Stomach (tissue), 9 donors: Measurements from ENCODE around the gene OGFRL1. TPM values are rescaled to one million over a fixed set of nuclear protein-coding genes. Genes with fewer than 3 reads are reported as not detected.

ENCODE experiments used
- DNase-seq, 2 donors: peaks; one replicate each; pipeline versions ENCODE4 v3.0.0 to v3.0.0-alpha.2; 2013 to 2019
- H3K27ac ChIP-seq, 5 donors: fragments of 200-600 bp in 4 of 5; sonication (generic) in 4 of 5; one replicate each; pipeline ENCODE4 v1.5.1; 2013 to 2019; ENCODE audit warnings: mild to moderate bottlenecking in 1 of 5, moderate library complexity in 1 of 5
- H3K27me3 ChIP-seq, 3 donors: fragments of 200-600 bp; sonication (generic); one replicate each; pipeline ENCODE4 v1.5.1; 2017 to 2019; ENCODE audit warnings: mixed run types in 1 of 3
- H3K36me3 ChIP-seq, 4 donors: fragments of 200-600 bp; sonication (generic); 1 replicate in 3 of 4; 2 replicates in 1 of 4; pipeline ENCODE4 v1.5.1; 2016 to 2019
- H3K4me1 ChIP-seq, 4 donors: fragments of 200-600 bp; sonication (generic); one replicate each; pipeline ENCODE4 v1.5.1; 2016 to 2019
- H3K4me3 ChIP-seq, 4 donors: fragments of 200-600 bp; sonication (generic) in 3 of 4; one replicate each; pipeline ENCODE4 v1.5.1; 2016 to 2019; ENCODE audit warnings: mild to moderate bottlenecking in 1 of 4
- H3K9me3 ChIP-seq, 4 donors: fragments of 200-600 bp; sonication (generic); one replicate each; pipeline ENCODE4 v1.5.1; 2016 to 2019
- EP300 ChIP-seq: sonication (generic); formaldehyde crosslinking; IDR thresholded peaks from one replicate; pipeline ENCODE4 v1.6.1; 2017; ENCODE audit warnings: antibody characterized with exemption
- POLR2A ChIP-seq, 4 donors: fragments of 450-650 bp; IDR thresholded peaks; one replicate each; pipeline ENCODE4 v1.6.1; 2016; ENCODE audit warnings: antibody characterized with exemption in 4 of 4, control low read depth in 2 of 4, mild to moderate bottlenecking in 1 of 4, moderate library complexity in 1 of 4
- POLR2AphosphoS5 ChIP-seq, 3 donors: sonication (generic); formaldehyde crosslinking; IDR thresholded peaks; one replicate each; pipeline ENCODE4 v1.6.1; 2016; ENCODE audit warnings: antibody characterized with exemption in 3 of 3
- WGBS, 5 donors: extraction: QIAGEN DNeasy Blood & Tissue Kit in 3 of 5; methylation state at CpG; one replicate each; pipeline versions ENCODE4 v1.1.5 to v1.1.7; 2013 to 2018; 5-methylcytosine and 5-hydroxymethylcytosine counted together
- intact Hi-C: fragments of 100-400 bp; cut with DNase I; formaldehyde crosslinking; loops from one replicate; pipeline ENCODE4 v1.15.1; 2023; ENCODE audit warnings: low total_unique reads
- polyA plus RNA-seq, 3 donors: library from polyadenylated mRNA; stranded (reverse); fragments of 200-250 nt; gene quantifications; one replicate each; pipeline ENCODE4 v1.2.3, GENCODE V29; 2013
- total RNA-seq, 5 donors: library from RNA; depleted of rRNA; stranded (reverse); fragments of >200 nt; gene quantifications; one replicate each; pipeline versions ENCODE4 v1.1.0 to v1.2.3, GENCODE V29; 2014 to 2016
- TF ChIP-seq, protein P1 (sequence below), 7 experiments: fragments of 450-650 bp in 4 of 7; fragments of 200-600 bp in 3 of 7; sonication (generic) in 3 of 7; IDR thresholded peaks; one replicate each; pipeline ENCODE4 v1.5.1; 2016 to 2019; ENCODE audit warnings: antibody characterized with exemption in 7 of 7, control low read depth in 2 of 7, mild to moderate bottlenecking in 1 of 7
- donor health status: healthy with polysubstance abuse.
- donor health status: Bipolar disorder and iron deficiency.
- donor health status: healthy.

OGFRL1 gene
- total and polyA plus RNA-seq, 8 donors, result 2.6 to 27.0 (median 13.3) TPM

DNA sequence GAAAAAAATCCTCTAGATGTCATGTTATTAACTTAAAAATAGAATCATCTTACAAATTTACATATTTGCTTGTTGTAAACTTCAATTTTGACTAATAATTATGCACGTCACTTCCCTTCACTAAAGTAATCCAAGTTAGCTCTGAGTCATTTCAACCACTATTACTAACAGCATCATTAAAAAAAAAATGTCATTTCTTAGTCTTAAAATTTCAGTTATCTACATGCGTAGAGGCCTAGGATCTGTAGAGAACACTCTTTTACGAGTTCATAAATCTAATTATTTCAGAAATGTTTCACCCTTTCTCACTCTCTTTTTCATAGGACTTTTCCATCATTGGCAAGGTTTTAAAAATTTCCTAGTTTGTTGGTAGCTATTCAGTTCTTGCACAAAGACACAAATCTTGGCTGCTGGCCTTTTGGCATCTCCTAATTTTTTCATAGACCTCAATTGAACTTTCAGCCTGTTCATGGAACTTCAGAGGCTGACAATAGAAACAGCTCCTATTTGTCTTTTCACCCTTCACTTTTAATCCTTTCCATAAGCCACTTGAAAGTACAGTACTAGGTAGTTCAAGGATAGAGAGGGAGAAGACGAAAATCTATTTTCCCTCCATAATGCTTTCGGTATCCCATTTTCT is 61.5 kb downstream of the OGFRL1 start:
- TF ChIP-seq EP300 (no peak), POLR2AphosphoS5 (IDR thresholded peaks at IDR 0.05) (no peak), POLR2A (IDR thresholded peaks at IDR 0.05) (no peak)
- TF ChIP-seq, protein P1, sequence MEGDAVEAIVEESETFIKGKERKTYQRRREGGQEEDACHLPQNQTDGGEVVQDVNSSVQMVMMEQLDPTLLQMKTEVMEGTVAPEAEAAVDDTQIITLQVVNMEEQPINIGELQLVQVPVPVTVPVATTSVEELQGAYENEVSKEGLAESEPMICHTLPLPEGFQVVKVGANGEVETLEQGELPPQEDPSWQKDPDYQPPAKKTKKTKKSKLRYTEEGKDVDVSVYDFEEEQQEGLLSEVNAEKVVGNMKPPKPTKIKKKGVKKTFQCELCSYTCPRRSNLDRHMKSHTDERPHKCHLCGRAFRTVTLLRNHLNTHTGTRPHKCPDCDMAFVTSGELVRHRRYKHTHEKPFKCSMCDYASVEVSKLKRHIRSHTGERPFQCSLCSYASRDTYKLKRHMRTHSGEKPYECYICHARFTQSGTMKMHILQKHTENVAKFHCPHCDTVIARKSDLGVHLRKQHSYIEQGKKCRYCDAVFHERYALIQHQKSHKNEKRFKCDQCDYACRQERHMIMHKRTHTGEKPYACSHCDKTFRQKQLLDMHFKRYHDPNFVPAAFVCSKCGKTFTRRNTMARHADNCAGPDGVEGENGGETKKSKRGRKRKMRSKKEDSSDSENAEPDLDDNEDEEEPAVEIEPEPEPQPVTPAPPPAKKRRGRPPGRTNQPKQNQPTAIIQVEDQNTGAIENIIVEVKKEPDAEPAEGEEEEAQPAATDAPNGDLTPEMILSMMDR (IDR thresholded peaks at IDR 0.05), result no peak
- Histone ChIP-seq H3K27ac (peak overlapping the region in 4 of 5 donors; percentile 5 to 62 (median 56)), H3K9me3 (no peaks in the 10 kb centered on the region), H3K27me3 (no peaks in the 10 kb centered on the region), H3K4me3 (no peak overlapping the region), H3K36me3 (no peaks in the 10 kb centered on the region), H3K4me1 (peaks cover 0 to 25% (median 10%) of the 10 kb centered on the region in 4 donors)
- intact Hi-C loops, result loop anchor here (10.0 kb wide), 1 partner anchor 155 kb away; no protein-coding TSS in a partner anchor
- no peak for DNase-seq
- WGBS, 5 donors, result 52 to 67% (median 64%) methylated on average over 5 of the region's 5 CpGs

DNA sequence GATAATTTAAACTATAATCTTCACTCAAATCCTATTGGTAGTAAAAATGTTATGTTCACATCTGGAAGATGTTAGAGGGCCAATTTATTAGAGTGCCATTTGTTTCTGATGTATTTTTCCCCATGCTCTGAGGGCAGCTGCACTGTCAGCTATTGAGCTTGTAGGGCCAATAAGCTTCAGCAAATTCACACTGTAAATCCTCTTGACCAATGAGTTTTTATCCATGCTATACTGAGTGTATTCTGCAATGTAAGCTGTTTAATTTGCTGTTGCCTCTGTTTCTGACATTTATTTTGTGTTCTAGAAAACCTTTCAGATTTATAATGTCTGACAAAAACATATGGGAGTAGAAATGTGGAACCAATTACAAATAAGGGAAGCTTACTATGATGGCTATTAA is 62.6 kb downstream of the OGFRL1 start:
- peaks cover 0 to 25% (median 10%) of the 10 kb centered on the region in 4 donors for H3K4me1 ChIP-seq
- no peak overlapping the region for H3K4me3 ChIP-seq
- no peaks in the 10 kb centered on the region for H3K27me3 ChIP-seq
- peak overlapping the region in 3 of 5 donors; percentile 56 to 62 (median 57) for H3K27ac ChIP-seq
- no peak for DNase-seq
- no peaks in the 10 kb centered on the region for H3K36me3 ChIP-seq
- peaks cover 0 to 4% (median 0%) of the 10 kb centered on the region in 4 donors for H3K9me3 ChIP-seq
- TF ChIP-seq EP300, result no peak
- no peak for TF ChIP-seq POLR2A (IDR thresholded peaks at IDR 0.05)
- TF ChIP-seq, protein P1 (IDR thresholded peaks at IDR 0.05), result no peak
- no peak for TF ChIP-seq POLR2AphosphoS5 (IDR thresholded peaks at IDR 0.05)
- intact Hi-C loops, result no loop called here
